Activated CD8-positive, alpha-beta memory T cell treated with anti-CD3 and anti-CD28 coated beads for 48 hours (primary cell): ENCODE results near the gene CKMT1A.
"Not testable (repeated sequence)": the region's sequence is repeated elsewhere in the genome, so short reads cannot be mapped to it uniquely, and the experiment has no call there.

Experiments
- DNase-seq, 3 experiments: peaks; one replicate each; pipeline ENCODE4 v3.0.0-alpha.2; 2020; ENCODE audit warnings: low read depth in 2 of 3, low spot score in 2 of 3

The CKMT1A gene

GRCh38 chr15:43746903-43747309 lies 53.2 kb downstream of the CKMT1A start:
- DNase-seq = not testable (repeated sequence)

GRCh38 chr15:43748376-43748775 lies 54.7 kb downstream of the CKMT1A start:
- DNase-seq = no peak
